GM19397 (cell line): ENCODE results near the gene RC3H1.
"Not testable (repeated sequence)": the region's sequence is repeated elsewhere in the genome, so short reads cannot be mapped to it uniquely, and the experiment has no call there.

Source experiments
- ATAC-seq: cut with Tn5 transposase; IDR thresholded peaks from one replicate; pipeline ENCODE4 v1.9.1; 2021; ENCODE audit warnings: mild to moderate bottlenecking, moderate library complexity; ENCODE audit not compliant: unreplicated experiment

RC3H1 gene

DNA sequence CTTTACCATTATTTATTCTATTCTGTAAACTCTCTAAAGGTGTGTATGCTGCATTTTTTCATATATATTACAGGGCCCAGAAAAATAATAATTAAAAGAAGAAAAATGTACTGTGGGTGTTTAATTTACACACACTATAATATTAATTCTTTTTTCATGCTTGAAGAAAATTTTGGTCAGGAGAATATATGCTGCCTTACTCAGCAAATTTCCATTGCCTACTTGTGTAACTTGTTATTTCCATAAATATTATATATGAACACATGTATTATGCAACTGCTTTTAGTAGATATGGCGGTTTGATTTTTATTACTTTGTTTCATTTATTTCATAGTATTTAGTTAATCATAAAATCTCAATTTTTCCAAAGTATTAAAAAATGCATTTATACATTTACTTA lies 58.7 kb downstream of the RC3H1 start:
- ATAC-seq, result no peak

DNA sequence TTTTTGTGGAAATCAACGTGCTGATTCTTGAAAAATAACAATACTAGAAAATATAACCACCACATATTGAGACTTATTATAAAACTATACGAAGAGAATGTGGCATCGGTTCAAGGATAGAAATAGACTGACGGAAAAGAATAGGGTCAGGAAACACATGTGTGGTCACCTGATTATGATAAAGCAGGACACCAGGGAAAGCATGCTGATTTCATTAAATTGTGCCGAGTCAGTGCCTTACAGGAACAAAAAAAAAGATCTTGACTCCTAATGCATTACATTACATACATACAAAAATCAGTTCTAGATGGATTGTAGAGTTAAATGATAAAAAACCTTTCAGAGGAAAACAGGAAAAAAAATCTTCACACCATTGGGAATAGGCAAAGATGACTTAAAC lies 61.5 kb downstream of the RC3H1 start:
- ATAC-seq, result no peak

DNA sequence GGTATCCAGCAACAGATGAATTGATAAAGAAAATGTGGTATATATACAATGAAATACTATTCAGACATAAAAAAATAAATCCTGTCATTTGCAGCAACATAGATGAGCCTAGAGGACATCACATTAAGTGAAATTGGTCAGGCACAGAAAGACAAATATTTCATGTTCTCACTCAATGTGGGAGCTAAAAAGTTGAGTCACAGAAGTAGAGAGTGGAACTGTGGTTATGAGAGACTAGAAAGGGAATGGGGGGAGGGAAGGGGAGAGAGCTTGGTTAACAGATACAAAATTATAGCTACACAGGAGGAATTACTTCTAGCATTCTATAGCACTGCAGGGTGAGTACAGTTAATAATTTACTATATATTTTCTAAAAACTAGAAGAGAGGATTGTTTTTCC lies 68.0 kb downstream of the RC3H1 start:
- ATAC-seq, result no peak

DNA sequence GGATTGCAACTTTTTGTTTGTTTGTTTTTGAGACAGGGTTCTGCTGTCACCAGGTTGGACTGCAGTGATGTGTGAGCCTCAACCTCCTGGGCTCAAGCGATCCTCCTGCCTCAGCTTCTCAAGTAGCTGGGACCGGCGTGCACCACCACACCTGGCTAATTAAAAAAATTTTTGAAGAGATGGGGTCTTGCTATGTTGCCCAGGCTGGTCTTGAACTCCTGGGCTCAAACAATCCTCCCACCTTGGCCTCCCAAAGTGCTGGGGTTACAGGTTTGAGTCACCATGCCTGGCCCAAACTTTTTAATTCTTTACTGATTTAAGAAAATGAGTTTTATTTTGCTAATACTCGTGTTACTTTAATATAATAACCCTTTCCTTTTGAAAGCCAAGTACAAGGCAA lies 73.6 kb downstream of the RC3H1 start:
- ATAC-seq, result no peak

DNA sequence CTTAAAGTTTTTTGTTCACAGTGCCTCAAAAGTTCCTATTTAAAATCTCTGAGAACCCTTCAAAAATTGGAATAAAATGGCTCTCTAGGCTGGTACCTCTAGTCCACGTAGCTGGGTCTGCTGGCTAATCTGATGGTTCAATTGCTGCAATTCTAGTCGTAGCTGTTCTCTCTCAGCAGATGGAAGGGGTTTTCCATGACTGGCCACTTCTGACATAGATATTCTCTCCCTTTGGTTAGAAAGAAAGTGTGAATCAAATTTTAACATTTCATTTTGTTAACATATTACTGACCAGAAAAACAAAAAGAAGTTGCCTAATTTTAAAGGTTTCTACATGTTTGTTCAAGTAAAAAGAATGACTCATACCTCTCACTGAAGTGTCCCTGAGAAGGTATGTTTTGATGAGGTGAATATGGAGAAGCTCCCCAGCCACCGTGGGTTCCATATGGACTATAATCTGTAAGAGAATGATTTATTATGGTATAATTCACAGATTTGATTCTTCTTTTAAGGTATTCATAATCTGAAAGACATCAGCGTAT lies 75.7 kb downstream of the RC3H1 start:
- no peak for ATAC-seq

DNA sequence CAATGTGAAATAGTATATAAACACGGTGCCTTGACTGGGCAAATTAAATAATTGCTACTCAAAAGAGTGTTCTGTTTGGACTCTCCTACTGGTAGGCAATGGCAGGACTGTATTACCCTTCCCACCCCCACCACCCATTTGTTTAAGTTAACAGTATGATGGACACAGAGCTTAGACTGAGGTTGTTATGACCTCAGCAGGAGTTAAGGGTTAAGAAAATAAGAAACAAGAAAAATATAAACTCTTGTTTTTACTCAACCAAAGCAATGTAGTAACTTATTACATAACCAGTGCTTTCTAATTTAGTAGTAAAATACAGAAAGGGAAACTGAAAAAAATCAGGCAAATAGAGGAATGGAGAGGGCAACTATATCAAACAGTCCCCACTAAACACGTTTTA lies 85.1 kb downstream of the RC3H1 start:
- no peak for ATAC-seq

DNA sequence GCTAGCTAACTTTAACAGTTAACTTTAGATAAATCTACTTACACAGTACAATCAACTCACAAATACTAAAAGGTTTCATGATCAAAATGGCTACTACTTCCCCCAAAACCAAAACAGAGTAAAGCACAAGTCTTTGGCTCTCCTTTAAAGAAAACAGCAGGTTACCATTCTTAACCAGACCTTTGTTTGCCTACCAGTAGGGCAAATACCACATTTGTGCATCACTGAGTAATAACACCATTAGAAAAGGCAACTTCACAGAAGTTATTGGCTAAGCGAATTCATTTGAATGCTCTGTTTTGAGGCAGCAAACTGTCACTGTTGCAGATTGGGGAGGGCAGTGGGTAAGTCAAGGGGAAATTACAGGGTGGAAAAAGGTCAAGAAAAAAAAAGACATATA lies 87.7 kb downstream of the RC3H1 start:
- no peak for ATAC-seq

DNA sequence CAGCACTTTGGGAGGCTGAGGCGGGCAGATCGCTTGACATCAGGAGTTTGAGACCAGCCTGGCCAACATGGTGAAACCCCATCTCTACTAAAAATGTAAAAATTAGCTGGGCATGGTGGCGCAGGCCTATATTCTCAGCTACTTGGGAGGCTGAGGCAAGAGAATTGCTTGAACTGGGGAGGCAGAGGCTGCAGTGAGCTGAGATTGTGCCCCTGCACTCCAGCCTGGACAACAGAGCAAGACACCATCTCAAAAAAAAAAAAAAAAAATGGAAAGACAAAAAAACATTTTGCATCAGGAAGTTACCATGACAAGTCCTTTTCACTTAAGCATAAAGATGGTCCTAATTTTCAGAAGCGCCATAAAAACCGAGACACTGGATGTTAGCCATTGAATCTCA lies 91.6 kb downstream of the RC3H1 start:
- not testable (repeated sequence) for ATAC-seq

DNA sequence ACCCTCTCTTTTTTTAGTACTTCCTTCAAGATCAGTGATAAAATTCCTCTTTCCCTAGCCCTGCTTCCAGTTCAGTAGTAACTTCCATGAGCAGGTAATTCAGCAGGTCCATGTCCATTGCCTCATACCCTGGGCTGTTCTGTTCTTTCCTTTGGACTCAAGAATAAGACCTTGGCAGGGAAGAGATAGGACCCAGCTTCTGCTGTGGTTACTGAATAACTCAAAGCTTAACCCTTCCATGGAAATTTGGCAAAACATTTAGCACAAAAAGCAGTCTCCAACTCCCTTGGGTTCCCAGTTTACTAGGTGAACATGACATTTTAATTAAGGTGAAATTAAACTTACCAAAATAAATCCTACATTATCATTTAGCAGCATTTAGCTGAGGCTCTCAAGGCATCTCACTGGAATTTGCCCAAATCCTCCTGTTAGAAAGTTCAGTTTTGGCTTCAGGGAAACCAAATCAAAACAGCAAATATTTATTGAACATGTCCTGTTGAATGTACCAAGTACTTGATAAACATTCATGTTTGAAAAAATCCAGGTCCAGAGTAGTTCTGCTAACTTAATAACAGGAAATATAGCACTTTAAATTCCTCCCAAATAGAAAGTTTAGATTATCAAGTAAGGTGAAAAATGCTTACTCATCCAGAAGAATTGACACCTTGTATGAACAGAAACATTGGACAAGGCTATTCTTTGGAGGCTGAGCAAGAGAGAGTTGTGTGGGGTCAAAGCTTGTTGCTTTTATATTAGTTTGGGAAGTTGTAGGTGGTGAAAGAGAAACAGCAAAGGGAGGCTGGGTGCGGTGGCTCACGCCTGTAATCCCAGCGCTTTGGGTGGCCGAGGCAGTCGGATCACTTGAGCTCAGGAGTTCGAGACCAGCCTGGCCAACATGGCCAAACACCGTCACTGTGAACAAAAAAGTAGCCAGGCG lies 96.6 kb downstream of the RC3H1 start:
- no peak for ATAC-seq

DNA sequence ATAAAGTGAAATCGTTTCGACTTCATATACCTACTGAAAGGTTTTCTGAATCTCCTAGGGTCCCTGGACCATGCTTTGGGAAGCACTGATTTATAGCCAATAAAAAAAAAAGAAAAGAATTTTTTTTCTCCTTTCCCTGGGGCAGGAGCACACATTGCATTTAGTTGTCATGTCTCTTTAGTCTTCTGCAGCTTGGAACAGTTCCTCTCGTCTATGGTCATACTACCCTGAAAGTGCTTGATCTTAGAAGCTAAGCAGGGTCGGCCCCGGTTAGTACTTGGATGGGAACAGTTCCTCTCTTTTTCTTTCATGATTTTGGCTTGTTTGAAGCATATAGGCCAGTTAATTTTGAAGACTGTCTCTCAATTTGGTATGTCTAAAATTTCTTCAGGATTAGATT lies 101.3 kb downstream of the RC3H1 start:
- ATAC-seq, result no peak

DNA sequence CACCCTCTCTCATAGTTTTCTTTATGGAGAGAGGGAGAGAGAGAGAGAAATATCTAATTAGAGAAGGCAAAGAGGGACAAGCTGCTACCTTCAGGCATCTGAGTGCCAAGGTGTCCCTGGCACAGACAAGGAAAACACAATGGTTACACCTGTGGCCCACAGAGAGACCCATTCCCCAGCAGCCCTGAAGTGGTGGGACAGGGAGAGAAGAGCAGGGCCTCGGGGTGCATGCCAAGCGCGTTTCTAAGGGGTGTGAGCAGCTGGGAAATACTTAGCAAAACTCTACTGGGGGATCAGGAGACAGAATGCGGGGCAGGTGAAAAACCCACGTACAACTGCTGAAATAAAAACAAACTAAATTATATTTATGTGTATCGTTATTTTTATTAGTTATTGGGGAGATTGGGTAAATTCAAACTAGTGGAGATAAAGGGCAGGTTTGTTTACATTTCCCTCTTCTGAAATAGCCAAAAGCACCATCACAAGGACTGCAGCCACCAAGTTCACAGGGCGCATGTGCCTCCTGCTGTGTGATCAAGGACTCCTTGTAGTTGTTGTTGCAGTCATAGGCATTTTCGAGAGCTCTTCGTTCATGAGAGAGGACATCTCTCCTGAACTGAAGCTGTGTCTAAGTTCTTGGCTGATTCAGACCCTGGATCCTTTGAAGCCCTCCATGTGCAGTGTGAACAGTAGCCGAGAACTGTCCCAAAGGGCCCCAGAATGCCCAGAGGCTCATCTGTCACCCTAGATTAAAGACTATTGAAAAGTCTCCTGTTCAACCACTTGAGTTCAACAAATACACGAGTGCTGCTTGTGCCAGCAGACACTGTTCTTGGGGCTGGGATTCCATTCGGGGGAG lies 104.3 kb downstream of the RC3H1 start:
- ATAC-seq, result no peak

DNA sequence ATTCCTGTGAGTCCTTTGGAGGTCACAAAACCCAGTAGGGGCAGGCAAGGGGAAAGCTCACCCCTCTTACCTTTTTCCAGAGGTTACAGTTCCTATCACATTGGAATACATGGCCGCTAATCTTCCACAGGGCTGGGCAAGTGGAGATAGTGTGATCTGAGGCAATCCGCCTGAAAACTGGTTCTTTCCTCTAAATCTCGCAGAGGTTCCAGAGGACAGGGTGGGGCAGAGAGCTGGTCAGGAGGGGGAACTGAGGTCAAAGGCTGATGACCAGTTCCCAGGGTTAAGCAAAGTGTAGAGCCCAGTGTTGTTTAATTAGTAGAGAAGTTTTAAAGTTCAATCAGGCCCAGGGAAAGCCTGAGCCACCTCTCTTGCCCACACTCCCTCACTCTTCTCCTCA lies 105.0 kb downstream of the RC3H1 start, which contains the start of gene SERPINC1:
Gene SERPINC1, minus strand, starts transcription at position 179 of the 400 bp plus-strand sequence. Its CDS starts 68 bp downstream, at position 111.
- no peak for ATAC-seq

DNA sequence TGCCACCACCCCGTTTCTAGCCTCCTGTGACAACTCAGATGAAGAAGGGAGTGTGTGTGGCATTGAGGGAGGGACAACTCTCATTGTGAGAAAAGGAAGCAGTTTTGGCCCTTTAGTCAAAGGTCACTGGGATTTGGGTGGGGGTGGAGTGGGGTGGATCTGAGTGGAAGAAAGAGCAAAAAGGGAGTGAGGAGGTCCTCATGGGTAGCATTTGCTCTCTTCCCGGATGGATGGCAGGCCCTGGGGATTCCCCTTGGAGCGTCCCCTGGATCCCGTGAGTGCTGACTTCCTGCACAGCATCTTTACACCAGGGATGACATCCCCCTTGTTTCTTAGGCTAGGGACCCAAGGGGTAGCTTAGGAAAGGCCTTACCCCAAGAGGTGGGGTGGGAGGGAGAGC lies 105.5 kb downstream of the RC3H1 start:
- no peak for ATAC-seq

DNA sequence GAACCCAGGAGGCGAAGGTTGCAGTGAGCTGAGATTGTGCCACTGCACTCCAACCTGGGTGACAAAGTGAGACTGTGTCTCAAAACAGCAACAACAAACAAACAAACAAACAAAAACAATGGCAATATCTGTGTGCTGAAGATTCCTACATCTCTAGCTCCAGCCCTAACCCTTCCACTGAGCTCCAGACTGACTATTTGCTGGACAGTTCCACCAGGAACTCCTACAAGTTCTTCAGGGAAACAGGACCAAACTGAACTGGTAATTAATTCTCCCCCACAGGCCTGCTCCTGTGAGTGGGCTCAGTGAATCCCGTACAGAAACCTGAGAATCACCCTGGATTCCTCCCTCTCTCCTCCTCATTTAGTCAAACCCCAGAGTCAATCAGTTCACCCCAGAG lies 106.6 kb downstream of the RC3H1 start:
- no peak for ATAC-seq

DNA sequence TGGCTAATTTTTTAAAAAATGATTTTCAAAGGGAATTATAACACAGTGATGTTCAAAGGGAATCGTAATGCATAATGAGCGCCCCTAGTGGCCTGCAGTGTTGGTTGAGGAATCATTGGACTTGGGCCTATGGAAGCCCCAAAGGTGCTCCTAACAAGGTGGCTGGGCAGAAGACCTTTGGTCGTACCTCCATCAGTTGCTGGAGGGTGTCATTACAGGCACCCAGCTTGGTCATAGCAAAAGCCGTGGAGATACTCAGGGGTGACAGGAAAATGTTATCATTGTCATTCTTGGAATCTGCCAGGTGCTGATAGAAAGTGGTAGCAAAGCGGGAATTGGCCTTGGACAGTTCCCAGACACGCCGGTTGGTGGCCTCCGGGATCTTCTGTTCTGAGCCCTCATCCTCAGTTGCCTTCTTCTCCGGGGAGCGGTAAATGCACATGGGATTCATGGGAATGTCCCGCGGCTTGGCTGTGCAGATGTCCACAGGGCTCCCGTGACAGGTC lies 107.7 kb downstream of the RC3H1 start:
- ATAC-seq, result no peak

DNA sequence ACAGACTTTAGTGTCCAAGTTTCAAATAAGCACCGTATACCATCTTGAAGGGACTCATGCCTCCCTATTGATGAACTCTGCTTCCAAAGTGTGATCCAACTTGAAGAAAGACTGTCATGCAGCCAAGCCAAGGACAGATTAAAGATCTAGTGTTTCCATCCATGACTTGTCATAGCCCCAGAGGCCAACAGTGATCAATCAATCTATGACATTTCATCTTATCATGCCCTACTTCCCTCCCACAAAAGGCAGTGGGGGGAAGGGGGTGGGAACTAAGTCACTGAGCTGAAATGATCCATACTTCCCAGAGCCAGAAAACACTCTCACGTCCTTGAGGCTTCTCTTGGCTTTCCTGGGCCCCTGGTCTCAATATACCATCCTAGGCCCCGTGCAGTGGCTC lies 109.0 kb downstream of the RC3H1 start:
- ATAC-seq, result no peak

DNA sequence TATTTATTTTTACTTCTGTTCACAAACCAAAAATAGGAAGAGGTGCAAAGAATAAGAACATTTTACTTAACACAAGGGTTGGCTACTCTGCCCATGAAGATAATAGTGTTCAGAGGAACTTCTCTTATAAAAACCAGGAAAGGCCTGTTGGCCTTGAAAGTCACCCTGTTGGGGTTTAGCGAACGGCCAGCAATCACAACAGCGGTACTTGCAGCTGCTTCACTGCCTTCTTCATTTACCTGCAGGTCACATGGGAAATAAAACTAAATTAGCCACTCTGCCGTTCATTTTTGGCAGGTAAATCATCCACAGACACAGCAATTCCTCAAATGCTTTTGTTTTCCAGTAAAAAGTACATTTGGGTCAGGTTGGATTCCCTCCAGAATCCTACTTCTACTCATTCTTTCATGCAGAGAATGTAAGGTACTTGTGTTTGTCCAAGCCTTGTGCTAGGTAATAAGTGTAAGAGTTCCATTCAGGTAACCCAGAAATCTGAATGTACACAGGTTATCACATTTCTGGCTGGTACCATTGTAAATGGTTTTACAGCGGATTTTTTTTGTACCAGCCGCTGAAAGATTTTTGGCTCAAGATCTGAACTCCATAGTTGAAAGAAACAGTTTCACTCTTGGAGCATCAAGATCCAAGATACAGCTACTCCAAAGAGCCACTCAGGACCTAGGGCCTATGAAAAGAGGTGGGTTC lies 118.2 kb downstream of the RC3H1 start:
- ATAC-seq, result no peak

DNA sequence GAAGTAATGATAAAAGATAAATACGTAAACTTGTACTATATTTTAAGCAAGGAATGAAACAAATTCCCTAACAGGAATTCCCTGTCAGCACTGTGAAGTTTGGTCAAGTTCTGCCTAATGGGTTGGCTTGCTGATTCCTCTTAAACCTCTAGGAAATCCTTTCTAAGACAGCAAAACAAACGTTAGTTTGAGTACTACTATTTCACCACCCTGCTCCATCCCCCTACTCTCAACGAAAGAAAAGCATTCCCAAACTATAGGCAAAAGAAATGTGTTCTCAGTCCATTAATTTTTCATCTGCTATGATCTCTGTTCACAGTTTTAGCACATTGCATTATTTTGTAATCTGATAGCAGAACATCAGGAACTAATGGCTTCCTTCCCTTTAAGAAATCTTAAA lies 121.2 kb downstream of the RC3H1 start:
- ATAC-seq, result no peak

DNA sequence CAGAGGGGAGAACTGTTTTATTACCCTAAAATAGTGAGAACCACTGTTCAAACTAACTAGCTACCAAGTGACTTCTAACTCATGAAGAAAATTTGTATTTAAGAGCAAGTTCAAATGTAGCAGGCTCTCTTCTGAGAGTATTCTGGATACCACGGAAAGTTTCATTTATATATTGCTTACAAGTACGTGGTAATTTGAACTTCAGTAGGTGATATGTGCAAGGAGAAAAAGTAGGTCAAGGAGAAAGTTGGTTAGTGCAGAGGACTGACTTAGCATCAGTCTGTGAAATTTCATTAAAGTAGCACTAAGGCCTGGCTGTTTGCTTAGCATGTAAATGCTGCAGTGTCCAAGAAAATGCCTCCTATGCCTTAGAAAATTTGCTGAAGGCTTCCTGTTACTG lies 121.7 kb downstream of the RC3H1 start:
- ATAC-seq, result no peak

DNA sequence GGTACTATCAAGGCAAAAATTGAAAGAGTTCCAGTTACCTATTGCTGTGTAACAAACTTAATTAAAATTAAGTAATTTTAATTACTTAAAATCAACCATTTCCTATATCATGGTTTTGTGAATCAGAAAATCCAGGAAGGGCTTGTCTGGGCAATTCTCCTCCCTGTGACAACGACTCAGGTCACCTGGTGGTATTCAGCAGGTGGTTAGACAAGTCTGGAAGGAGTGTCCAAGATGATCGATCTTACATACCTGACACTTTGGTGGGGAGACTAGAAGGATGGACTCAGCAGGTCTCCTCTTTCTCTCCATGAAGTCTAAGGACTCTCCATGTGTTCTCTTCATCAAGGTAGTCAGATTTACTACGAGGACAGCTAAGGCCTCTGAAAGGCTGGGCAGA lies 128.0 kb downstream of the RC3H1 start:
- no peak for ATAC-seq

DNA sequence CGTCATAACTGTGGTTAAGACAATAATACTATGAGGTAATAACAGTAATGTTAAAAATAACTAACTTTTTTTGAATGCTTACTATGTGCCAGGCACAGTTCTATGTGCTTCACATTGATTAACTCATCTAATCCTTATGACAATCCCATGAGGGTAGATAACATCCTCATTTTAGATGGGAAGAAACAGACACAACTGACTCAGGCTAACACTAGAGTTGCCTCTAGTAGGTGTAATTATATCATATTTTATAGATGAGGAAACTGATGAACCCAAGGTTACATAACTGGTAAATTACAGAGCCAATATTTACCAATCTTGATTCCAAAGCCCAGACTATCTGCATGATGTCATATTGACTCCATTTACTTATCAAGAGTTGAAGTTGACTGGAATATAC lies 128.5 kb downstream of the RC3H1 start:
- no peak for ATAC-seq
